ENCODE data around the gene MYZAP. TPM values are rescaled to one million over a fixed set of nuclear protein-coding genes. Genes with fewer than 3 reads are reported as not detected.

MYZAP gene
- total and polyA plus RNA-seq, 9 of the 15 experiments (the other 6 are each of a cell fraction or from before 2014, with no cell fraction given): 0.03 TPM; not detected in 8

DNA sequence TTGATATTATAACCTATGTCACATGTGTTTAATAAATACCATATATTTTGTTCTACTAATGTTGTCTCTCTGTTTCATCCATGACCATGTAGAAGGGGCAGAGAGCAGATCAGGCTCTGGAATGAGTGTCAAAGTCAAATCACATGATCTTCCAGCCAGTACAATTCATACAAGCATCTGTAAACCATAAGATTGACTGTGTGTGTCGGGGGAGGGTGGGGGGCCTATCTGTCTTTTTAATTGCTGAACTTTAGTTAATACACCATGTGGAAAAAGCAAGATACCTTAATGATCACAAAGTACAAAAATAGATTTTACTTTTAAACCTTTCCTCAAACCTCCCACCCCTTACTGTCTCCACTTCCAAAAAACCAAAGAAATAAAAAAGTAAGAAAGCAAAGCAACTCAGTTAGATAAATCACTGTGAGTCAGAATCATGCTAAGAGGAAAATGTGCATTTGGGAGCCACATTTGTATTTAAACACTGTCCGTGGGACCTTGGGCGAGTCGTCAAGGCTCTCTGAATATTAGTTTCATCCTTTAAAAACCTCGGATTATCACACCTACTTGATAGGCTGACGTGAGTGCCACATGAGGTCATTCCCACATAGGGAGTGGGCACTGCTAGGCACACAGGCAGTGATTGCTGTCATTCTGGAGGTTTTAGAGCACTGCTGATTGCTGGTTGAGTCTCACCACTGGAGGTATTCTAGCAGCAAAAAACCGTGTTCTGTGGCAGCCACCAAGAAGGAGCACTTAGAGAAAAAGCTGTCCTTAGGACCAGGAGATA is 93.8 kb downstream of the MYZAP start (continued):
- TF ChIP-seq, protein P1, sequence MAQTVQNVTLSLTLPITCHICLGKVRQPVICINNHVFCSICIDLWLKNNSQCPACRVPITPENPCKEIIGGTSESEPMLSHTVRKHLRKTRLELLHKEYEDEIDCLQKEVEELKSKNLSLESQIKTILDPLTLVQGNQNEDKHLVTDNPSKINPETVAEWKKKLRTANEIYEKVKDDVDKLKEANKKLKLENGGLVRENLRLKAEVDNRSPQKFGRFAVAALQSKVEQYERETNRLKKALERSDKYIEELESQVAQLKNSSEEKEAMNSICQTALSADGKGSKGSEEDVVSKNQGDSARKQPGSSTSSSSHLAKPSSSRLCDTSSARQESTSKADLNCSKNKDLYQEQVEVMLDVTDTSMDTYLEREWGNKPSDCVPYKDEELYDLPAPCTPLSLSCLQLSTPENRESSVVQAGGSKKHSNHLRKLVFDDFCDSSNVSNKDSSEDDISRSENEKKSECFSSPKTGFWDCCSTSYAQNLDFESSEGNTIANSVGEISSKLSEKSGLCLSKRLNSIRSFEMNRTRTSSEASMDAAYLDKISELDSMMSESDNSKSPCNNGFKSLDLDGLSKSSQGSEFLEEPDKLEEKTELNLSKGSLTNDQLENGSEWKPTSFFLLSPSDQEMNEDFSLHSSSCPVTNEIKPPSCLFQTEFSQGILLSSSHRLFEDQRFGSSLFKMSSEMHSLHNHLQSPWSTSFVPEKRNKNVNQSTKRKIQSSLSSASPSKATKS (CRISPR knock-in tag; IDR thresholded peaks at IDR 0.05): no peak
- TF ChIP-seq GATAD2B (IDR thresholded peaks at IDR 0.05; ENCODE audit: borderline replicate concordance): no peak
- TF ChIP-seq MEF2D (tag; conservative IDR thresholded peaks at IDR 0.05; ENCODE audit: low read depth): no peak

DNA sequence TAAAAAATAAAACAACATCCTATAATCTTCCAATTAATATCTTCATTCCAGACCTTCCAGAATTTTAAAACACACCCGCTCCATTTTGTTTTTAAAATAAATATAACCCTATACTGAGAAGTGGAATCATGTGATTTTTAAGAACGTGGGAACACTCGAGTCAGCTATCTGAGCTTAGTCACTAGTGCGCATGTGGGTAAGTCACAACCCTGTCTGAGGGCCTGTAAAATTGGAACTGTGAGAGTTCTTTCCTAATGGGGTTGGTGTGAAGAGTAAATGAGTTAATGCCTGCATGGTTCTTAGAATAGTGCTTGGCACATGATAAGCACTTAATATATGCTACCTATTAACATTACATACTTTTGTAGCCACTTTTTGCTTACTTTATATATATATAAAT is 95.0 kb downstream of the MYZAP start:
- Histone ChIP-seq H3K9ac (ENCODE audit: insufficient read depth in 1 of 2, low read depth in 2 of 2, low read length in 2 of 2) (no peak overlapping the region), H3K36me3 (ENCODE audit: control insufficient read depth, insufficient read depth, low read length) (no peaks in the 10 kb centered on the region), H3K79me2 (ENCODE audit: control insufficient read depth, insufficient read depth, low read length) (no peaks in the 10 kb centered on the region), H3K27ac (ENCODE audit: extremely low read depth, low read depth, low read length) (no peak overlapping the region), H3K27me3 (ENCODE audit: control insufficient read depth in 2 of 2, insufficient read depth in 2 of 2, low read length in 2 of 2) (peaks cover 20 to 25% of the 10 kb centered on the region in 2 experiments), H2AFZ (ENCODE audit: low read depth, low read length) (no peak overlapping the region), H3K4me1 (replicated peaks in 1 of 2; ENCODE audit: control insufficient read depth in 2 of 2, insufficient read depth in 2 of 2, low read length in 2 of 2) (no peaks in the 10 kb centered on the region), H3K4me3 (no peak overlapping the region), H3K9me1 (ENCODE audit: control insufficient read depth, insufficient read depth, low read length) (no peaks in the 10 kb centered on the region), H3K4me2 (ENCODE audit: insufficient read depth, low read length) (no peak overlapping the region), H3K9me3 (replicated peaks; ENCODE audit: control insufficient read depth, insufficient read depth, low read depth, low read length) (no peaks in the 10 kb centered on the region), H4K20me1 (replicated peaks; ENCODE audit: control insufficient read depth, insufficient read depth, low read length) (no peaks in the 10 kb centered on the region)
- intact Hi-C loops (cut with micrococcal nuclease): no loop called here
- FAIRE-seq (no peak), DNase-seq (ENCODE audit: extremely low read depth in 1 of 4, low spot score in 3 of 4) (no peak), ATAC-seq (no peak)
- ChIA-PET CTCF (ENCODE audit: low intra/inter-chr PET ratio) (no interaction called here), POLR2A (interaction anchor here (1.4 kb wide), 1 partner anchor 10 kb away, joined by 4 read pairs; no protein-coding TSS in a partner anchor)
- in situ Hi-C loops (cut with MboI): no loop called here
- no TSS peak for BruUV-seq (replicated peaks)
- 1% methylated on average over 4 of the region's 4 CpGs for WGBS (ENCODE audit: insufficient coverage, low coverage, missing lambda C conversion rate)
- TF ChIP-seq, protein P2, sequence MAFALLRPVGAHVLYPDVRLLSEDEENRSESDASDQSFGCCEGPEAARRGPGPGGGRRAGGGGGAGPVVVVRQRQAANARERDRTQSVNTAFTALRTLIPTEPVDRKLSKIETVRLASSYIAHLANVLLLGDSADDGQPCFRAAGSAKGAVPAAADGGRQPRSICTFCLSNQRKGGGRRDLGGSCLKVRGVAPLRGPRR (CRISPR knock-in tag; IDR thresholded peaks at IDR 0.05): no peak
- TF ChIP-seq, protein P3, sequence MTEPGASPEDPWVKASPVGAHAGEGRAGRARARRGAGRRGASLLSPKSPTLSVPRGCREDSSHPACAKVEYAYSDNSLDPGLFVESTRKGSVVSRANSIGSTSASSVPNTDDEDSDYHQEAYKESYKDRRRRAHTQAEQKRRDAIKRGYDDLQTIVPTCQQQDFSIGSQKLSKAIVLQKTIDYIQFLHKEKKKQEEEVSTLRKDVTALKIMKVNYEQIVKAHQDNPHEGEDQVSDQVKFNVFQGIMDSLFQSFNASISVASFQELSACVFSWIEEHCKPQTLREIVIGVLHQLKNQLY (CRISPR knock-in tag; conservative IDR thresholded peaks at IDR 0.05): no peak
- TF ChIP-seq MTF1 (CRISPR knock-in tag; IDR thresholded peaks at IDR 0.05; ENCODE audit: borderline replicate concordance) (no peak), CBFB (CRISPR knock-in tag; IDR thresholded peaks at IDR 0.05) (no peak), HNRNPH1 (optimal IDR thresholded peaks at IDR 0.05; ENCODE audit: low read depth, low read length) (no peak), NRF1 (conservative IDR thresholded peaks at IDR 0.05 in 1 of 2, IDR thresholded peaks at IDR 0.05 in 1 of 2) (no peak)
- TF ChIP-seq, protein P1 (CRISPR knock-in tag; IDR thresholded peaks at IDR 0.05): no peak
